ENCODE measurements around the gene STYX. TPM values are rescaled to one million over a fixed set of nuclear protein-coding genes. Genes with fewer than 3 reads are reported as not detected.

The STYX gene
- total and polyA plus RNA-seq, 2 experiments from 2014 or later = 23.3 to 40.2 TPM

GRCh38 chr14:52735921-52736489, 6.0 kb downstream of the STYX start (continued):
- no peak for TF ChIP-seq JUNB (IDR thresholded peaks at IDR 0.05; ENCODE audit: unreplicated experiment)

DNA sequence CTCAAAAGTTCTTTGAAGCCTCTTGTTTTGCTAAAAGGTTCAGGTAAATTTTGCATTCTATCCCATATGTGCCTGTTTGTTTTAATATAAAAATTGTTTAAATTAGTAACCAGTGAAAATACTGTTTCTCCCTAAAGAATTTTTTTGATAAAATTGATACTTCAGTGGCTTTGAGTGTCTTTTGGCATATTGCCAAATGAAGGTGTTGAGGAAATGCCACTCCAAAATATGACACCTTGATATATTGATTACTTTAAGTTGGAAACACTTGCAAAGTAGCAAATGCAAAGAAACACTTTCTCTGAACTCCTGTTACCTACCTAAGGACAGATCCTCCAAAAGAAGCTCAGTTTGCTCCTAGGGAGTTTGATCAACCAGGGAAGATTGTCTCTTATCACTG, 8.4 kb downstream of the STYX start:
- ATAC-seq = no peak
- H3K27ac Mint-ChIP-seq = no peak overlapping the region

More for the DNA sequence above, 8.4 kb downstream of the STYX start:
- H3K36me3 Mint-ChIP-seq (ENCODE audit: low read depth) = peaks cover 29% of the 10 kb centered on the region
- no peak overlapping the region for H3K27ac ChIP-seq (ENCODE audit: low read depth)
- H3K27me3 Mint-ChIP-seq (ENCODE audit: insufficient read depth, low read depth, poor library complexity) = no peaks in the 10 kb centered on the region
- H3K9me2 ChIP-seq (ENCODE audit: insufficient read depth) = no peaks in the 10 kb centered on the region
- H3K36me3 ChIP-seq (ENCODE audit: insufficient read depth) = no peaks in the 10 kb centered on the region
- no peaks in the 10 kb centered on the region for H3K9me3 Mint-ChIP-seq
- peaks cover 5% of the 10 kb centered on the region for H4K20me1 ChIP-seq (replicated peaks; ENCODE audit: insufficient read depth)
- H3K4me1 Mint-ChIP-seq = peaks cover 46% of the 10 kb centered on the region
- no peak overlapping the region for H3K4me3 ChIP-seq
- H3K4me3 Mint-ChIP-seq = no peak overlapping the region
- no peak overlapping the region for H2AFZ ChIP-seq
- no peak overlapping the region for H3K4me2 ChIP-seq
- no peaks in the 10 kb centered on the region for H3F3A ChIP-seq (replicated peaks; ENCODE audit: low read depth)
- H3K79me2 ChIP-seq (replicated peaks; ENCODE audit: insufficient read depth) = peaks cover 100% of the 10 kb centered on the region
- H3K4me1 ChIP-seq (ENCODE audit: insufficient read depth) = peaks cover 26% of the 10 kb centered on the region
- DNase-seq (ENCODE audit: low spot score) = no peak
- H3K27me3 ChIP-seq (ENCODE audit: insufficient read depth) = no peaks in the 10 kb centered on the region
- no peak for TF ChIP-seq ZNF114 (CRISPR knock-in tag; IDR thresholded peaks at IDR 0.05)
- TF ChIP-seq POLR2AphosphoS5 (IDR thresholded peaks at IDR 0.05; ENCODE audit: low read depth) = no peak
- TF ChIP-seq EZH2 (IDR thresholded peaks at IDR 0.05; ENCODE audit: low read depth, unreplicated experiment) = no peak
- TF ChIP-seq CTCF (conservative IDR thresholded peaks at IDR 0.05; ENCODE audit: low read depth in 2 of 2) = no peak
- no peak for TF ChIP-seq CREB1 (CRISPR knock-in tag; IDR thresholded peaks at IDR 0.05; ENCODE audit: low read depth)
- TF ChIP-seq, protein P1, sequence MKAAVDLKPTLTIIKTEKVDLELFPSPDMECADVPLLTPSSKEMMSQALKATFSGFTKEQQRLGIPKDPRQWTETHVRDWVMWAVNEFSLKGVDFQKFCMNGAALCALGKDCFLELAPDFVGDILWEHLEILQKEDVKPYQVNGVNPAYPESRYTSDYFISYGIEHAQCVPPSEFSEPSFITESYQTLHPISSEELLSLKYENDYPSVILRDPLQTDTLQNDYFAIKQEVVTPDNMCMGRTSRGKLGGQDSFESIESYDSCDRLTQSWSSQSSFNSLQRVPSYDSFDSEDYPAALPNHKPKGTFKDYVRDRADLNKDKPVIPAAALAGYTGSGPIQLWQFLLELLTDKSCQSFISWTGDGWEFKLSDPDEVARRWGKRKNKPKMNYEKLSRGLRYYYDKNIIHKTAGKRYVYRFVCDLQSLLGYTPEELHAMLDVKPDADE (IDR thresholded peaks at IDR 0.05) = no peak
- no peak for TF ChIP-seq EZH2phosphoT487 (IDR thresholded peaks at IDR 0.05; ENCODE audit: unreplicated experiment)
- no peak for TF ChIP-seq STAT1 (IDR thresholded peaks at IDR 0.05; ENCODE audit: unreplicated experiment)
- TF ChIP-seq, protein P2, sequence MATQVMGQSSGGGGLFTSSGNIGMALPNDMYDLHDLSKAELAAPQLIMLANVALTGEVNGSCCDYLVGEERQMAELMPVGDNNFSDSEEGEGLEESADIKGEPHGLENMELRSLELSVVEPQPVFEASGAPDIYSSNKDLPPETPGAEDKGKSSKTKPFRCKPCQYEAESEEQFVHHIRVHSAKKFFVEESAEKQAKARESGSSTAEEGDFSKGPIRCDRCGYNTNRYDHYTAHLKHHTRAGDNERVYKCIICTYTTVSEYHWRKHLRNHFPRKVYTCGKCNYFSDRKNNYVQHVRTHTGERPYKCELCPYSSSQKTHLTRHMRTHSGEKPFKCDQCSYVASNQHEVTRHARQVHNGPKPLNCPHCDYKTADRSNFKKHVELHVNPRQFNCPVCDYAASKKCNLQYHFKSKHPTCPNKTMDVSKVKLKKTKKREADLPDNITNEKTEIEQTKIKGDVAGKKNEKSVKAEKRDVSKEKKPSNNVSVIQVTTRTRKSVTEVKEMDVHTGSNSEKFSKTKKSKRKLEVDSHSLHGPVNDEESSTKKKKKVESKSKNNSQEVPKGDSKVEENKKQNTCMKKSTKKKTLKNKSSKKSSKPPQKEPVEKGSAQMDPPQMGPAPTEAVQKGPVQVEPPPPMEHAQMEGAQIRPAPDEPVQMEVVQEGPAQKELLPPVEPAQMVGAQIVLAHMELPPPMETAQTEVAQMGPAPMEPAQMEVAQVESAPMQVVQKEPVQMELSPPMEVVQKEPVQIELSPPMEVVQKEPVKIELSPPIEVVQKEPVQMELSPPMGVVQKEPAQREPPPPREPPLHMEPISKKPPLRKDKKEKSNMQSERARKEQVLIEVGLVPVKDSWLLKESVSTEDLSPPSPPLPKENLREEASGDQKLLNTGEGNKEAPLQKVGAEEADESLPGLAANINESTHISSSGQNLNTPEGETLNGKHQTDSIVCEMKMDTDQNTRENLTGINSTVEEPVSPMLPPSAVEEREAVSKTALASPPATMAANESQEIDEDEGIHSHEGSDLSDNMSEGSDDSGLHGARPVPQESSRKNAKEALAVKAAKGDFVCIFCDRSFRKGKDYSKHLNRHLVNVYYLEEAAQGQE (IDR thresholded peaks at IDR 0.05; ENCODE audit: unreplicated experiment) = no peak
- TF ChIP-seq JUNB (IDR thresholded peaks at IDR 0.05; ENCODE audit: unreplicated experiment) = no peak
- TF ChIP-seq, protein P3, sequence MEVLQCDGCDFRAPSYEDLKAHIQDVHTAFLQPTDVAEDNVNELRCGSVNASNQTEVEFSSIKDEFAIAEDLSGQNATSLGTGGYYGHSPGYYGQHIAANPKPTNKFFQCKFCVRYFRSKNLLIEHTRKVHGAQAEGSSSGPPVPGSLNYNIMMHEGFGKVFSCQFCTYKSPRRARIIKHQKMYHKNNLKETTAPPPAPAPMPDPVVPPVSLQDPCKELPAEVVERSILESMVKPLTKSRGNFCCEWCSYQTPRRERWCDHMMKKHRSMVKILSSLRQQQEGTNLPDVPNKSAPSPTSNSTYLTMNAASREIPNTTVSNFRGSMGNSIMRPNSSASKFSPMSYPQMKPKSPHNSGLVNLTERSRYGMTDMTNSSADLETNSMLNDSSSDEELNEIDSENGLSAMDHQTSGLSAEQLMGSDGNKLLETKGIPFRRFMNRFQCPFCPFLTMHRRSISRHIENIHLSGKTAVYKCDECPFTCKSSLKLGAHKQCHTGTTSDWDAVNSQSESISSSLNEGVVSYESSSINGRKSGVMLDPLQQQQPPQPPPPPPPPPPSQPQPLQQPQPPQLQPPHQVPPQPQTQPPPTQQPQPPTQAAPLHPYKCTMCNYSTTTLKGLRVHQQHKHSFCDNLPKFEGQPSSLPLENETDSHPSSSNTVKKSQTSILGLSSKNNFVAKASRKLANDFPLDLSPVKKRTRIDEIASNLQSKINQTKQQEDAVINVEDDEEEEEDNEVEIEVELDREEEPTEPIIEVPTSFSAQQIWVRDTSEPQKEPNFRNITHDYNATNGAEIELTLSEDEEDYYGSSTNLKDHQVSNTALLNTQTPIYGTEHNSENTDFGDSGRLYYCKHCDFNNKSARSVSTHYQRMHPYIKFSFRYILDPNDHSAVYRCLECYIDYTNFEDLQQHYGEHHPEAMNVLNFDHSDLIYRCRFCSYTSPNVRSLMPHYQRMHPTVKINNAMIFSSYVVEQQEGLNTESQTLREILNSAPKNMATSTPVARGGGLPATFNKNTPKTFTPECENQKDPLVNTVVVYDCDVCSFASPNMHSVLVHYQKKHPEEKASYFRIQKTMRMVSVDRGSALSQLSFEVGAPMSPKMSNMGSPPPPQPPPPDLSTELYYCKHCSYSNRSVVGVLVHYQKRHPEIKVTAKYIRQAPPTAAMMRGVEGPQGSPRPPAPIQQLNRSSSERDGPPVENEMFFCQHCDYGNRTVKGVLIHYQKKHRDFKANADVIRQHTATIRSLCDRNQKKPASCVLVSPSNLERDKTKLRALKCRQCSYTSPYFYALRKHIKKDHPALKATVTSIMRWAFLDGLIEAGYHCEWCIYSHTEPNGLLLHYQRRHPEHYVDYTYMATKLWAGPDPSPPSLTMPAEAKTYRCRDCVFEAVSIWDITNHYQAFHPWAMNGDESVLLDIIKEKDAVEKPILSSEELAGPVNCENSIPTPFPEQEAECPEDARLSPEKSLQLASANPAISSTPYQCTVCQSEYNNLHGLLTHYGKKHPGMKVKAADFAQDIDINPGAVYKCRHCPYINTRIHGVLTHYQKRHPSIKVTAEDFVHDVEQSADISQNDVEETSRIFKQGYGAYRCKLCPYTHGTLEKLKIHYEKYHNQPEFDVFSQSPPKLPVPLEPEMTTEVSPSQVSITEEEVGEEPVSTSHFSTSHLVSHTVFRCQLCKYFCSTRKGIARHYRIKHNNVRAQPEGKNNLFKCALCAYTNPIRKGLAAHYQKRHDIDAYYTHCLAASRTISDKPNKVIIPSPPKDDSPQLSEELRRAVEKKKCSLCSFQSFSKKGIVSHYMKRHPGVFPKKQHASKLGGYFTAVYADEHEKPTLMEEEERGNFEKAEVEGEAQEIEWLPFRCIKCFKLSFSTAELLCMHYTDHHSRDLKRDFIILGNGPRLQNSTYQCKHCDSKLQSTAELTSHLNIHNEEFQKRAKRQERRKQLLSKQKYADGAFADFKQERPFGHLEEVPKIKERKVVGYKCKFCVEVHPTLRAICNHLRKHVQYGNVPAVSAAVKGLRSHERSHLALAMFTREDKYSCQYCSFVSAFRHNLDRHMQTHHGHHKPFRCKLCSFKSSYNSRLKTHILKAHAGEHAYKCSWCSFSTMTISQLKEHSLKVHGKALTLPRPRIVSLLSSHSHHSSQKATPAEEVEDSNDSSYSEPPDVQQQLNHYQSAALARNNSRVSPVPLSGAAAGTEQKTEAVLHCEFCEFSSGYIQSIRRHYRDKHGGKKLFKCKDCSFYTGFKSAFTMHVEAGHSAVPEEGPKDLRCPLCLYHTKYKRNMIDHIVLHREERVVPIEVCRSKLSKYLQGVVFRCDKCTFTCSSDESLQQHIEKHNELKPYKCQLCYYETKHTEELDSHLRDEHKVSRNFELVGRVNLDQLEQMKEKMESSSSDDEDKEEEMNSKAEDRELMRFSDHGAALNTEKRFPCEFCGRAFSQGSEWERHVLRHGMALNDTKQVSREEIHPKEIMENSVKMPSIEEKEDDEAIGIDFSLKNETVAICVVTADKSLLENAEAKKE (CRISPR knock-in tag; IDR thresholded peaks at IDR 0.05) = no peak
- TF ChIP-seq ZNF331 (CRISPR knock-in tag; IDR thresholded peaks at IDR 0.05; ENCODE audit: low read depth) = no peak
- TF ChIP-seq NANOG (IDR thresholded peaks at IDR 0.05; ENCODE audit: borderline replicate concordance) = no peak

All from GM23338 (cell line).